Cerebellar cortex (tissue), 1 donor: ENCODE data around the gene PDE6C.

Experiments
- DNase-seq: peaks from one replicate; pipeline ENCODE4 v3.0.0-alpha.2; 2015; ENCODE audit warnings: low spot score

The PDE6C gene

GRCh38 chr10:93612311-93612710 is at the start of gene PDE6C:
TSS of gene PDE6C (plus strand) at chr10:93612537. CDS start at chr10:93612726, 189 bp downstream.
- DNase-seq, result no peak

DNA sequence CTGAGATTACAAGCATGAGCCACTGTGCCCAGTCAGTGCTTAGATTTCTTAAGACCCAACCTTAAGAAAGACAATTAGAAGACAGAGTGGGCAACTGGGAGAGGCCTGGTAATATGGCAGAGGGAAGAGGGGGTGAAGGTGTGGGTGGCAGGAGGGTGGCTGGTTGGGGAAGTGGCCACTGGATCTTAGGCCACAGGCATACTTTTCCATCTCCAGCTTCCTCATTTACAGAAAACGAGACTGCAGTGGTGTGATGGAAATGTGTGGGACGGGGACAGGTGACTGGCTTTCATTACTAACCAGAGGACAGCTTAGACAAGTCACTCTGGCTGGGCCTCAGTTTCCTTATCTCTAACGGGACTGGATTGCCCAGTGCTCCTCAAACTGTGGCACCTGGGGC is 46.9 kb upstream of the PDE6C start:
- DNase-seq, result no peak

GRCh38 chr10:93566435-93567276 is 45.7 kb upstream of the PDE6C start, which contains the start of gene FFAR4:
TSS of gene FFAR4 (plus strand) at chr10:93566665. CDS start at chr10:93566721, 56 bp downstream.
- DNase-seq, result no peak

DNA sequence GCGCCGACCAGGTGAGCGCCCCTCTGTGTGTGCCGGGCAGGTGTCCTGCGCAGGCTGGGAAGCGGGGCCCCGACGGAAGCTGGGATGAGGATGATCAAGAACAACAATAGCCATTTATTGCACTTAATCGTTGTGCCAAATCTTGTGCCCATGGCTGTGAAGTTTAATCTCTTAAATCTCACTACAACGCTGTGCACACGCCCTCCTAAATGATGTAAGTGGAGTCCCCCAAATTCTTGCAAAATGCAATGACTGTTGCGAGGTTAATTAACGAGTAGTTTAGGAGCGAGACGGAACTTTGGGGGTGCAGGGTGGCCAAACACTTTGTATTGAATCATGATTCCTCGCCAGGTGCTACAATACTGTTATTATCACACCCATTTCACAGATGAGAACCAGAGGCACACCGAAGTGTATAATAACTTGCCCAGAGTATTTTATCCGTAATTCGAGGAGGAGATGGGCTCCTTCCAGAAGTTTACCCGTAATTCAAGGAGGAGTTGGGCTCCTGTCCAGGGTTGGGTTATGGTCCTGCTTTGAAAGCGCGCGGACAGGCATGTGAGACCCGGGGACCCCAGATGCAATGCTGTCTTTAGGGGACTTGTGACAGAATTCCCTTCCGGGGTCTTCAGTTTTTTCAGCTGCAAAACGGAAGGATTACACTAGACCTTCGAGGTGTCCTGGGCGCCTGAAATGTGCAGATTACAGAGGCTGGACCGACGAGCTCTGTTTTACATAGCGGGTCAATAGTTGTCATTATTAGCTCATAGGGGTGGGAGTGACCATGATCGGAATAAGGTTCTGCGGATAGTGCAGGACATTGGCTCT is 44.8 kb upstream of the PDE6C start:
- no peak for DNase-seq

GRCh38 chr10:93568105-93568390 is 44.3 kb upstream of the PDE6C start:
- DNase-seq, result no peak

- DNase-seq, result no peak
Measured at GRCh38 chr10:93570383-93570782, 42.0 kb upstream of the PDE6C start.

GRCh38 chr10:93572606-93573005 is 39.7 kb upstream of the PDE6C start:
- no peak for DNase-seq

DNA sequence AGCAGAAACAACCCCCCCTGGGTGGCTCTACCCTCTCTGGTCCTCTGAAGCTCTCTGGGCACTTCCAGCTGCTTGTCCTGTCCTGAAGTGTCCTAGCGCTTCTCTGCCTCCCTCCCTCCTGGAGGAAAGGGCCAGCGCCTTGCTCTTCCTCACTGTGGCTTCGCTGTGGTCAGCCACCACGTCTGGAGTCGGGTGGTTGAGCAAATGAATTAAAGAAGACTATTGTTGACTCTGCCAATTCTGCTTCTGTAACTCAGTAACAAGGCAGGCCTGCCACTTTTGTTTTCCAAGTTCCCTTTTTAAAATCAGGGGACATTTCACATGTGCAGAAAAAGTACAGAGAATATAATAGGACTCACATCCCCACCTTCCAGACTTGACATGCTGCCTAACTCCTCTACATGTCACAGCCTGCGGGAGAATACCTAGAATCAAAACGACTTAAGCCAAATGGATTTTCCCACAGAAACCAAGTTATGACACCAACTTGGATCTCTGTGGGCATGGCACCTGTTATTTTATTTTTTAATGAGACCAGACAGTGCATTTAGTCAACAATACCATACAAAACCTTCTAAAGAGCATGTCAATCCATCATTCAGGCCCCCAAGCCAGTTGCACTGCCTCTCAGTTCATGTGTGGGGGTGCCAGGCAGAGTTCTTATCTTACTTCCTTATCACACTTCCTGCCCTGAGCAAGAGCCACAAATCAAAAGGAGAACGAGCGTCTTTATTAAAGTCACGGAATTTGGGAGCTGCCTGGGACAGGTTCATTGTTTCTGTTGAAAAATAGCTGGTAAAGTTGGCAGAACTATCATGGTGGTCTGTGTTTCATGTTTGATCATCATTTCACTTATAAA is 39.1 kb upstream of the PDE6C start:
- DNase-seq, result no peak

DNA sequence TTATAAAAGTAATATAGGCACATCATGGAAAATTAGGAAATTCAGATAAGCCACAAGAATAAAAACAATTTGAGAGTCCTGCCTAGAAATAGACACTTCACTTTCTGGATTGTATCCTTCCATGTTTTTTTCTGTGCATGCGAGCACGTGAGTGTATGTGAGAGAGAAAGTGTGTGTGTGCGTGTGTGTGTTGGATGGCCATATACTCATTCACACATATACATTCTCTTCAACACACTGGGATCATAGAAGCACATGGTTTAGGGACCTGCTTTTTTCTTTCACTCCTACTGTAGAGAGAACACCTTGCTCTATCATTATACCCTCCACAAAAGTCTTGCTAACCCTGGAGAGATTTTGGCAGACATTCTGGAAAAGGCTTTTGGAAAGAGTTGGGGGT is 38.4 kb upstream of the PDE6C start:
- no peak for DNase-seq

- DNase-seq, result no peak
Measured at GRCh38 chr10:93576888-93577287, 35.4 kb upstream of the PDE6C start.

DNA sequence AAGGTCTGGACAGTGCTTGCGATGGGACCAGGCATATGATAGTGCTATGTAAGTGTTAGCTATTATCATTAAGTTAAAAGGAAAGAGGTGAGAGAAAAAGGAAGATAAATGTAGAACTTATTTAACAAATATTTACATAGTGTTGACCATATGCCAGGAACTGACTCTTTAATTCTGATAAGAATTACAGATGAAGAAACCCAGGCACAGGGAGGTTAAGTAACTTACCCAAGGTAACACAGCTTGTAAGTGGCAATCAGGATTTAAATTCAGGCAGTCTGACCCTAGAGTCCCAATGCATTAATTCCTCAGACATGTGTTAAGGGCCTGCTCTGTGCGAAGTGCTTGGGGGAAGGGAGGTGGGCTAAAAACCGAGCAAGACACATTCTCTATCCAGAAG is 34.8 kb upstream of the PDE6C start:
- no peak for DNase-seq

GRCh38 chr10:93579089-93579488 is 33.2 kb upstream of the PDE6C start:
- no peak for DNase-seq

DNA sequence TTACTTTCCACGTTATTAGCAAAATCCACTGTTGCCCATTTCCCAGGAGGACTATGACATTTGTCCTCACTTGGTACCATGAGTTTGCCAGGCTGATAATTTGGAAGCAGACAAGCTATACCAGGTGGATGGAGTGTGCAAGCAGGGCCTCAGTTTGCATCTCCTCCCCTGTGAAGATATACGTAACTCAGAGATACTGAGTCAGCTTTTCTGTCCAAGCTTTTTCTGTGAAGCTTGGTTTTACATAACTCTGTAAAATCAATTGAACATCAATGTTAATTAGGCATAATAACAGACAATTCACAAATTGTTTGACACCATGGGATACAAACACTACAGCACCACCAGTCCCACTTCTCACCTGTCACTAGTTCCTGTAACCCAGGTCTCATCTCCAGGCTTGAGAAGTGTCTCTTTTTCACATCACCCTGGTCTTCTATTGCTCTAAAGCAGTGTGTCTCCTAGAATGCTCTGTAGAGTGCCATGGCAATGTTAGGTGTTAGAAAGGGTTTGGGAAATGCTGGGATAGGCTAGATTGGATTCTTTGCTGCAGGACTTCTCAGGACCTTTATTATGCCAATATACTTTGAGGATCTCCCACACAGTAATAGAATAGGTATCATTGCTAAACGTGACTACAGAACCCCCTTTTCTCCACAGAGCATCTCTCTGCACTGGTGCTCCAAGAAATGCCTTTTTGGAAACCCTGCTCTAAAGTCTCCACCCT is 32.2 kb upstream of the PDE6C start:
- DNase-seq, result no peak

GRCh38 chr10:93580828-93581227 is 31.5 kb upstream of the PDE6C start:
- no peak for DNase-seq

GRCh38 chr10:93584445-93584844 is 27.9 kb upstream of the PDE6C start:
- no peak for DNase-seq

- no peak for DNase-seq
Measured at GRCh38 chr10:93589648-93590562, 22.4 kb upstream of the PDE6C start.

- DNase-seq, result no peak
Measured at GRCh38 chr10:93590638-93591037, 21.7 kb upstream of the PDE6C start.

DNA sequence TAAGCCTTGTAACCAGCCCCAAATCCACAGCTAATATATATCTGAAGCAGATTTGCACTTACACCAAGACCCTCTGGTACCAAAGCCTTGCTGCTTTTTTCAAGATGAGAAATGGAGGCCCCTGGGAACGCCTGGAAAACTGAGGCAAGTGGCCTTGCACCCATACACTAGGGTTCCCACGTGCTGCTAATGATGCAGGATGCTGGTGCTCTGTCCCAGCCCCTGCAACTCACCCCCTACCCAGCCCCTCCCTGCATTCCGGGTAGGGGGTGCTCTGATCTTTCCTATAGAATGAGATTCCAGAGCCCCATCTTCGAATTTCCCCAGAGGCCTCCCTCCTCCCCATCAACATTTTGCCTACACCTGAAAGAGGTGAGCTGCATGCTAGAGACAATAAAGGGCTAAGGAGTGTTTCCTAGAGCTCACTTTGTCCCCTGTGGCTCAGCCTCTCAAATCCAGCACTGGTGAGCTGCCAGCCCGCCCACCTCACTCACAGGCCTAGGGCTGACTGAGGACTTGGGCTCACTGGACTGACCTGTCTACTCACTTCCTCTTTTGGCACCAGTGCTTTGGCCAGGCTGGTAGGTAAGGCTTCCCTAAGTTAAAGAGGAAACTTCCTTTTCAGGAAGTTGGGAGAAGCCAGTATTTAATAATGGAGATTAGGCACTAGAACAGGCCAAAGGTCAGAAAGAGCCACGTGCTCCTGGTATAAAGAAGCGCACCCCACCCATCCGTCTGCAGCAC is 21.1 kb upstream of the PDE6C start:
- no peak for DNase-seq

GRCh38 chr10:93593254-93593653 is 19.1 kb upstream of the PDE6C start:
- DNase-seq, result no peak

DNA sequence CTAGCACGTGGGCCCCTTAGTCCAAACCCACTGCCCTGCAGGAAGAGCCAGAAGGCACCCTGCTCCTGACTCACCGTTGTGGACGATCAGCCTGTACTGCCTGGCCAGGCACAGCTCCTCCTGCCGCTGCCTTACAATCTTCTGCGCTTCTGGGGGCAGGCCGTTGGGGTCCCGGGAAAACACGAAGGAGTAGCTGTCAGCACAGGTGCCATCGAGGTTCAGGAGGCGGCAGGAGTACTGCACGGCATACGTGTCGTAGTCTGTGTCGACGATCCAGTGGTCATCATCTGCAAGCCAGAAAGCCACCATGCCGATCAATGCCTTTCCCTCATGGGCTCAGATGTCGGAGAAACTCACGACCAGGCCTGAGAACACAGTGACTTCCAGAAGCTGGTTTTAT is 18.6 kb upstream of the PDE6C start:
- DNase-seq, result no peak
